ENCODE results near the gene RACK1.

DNA sequence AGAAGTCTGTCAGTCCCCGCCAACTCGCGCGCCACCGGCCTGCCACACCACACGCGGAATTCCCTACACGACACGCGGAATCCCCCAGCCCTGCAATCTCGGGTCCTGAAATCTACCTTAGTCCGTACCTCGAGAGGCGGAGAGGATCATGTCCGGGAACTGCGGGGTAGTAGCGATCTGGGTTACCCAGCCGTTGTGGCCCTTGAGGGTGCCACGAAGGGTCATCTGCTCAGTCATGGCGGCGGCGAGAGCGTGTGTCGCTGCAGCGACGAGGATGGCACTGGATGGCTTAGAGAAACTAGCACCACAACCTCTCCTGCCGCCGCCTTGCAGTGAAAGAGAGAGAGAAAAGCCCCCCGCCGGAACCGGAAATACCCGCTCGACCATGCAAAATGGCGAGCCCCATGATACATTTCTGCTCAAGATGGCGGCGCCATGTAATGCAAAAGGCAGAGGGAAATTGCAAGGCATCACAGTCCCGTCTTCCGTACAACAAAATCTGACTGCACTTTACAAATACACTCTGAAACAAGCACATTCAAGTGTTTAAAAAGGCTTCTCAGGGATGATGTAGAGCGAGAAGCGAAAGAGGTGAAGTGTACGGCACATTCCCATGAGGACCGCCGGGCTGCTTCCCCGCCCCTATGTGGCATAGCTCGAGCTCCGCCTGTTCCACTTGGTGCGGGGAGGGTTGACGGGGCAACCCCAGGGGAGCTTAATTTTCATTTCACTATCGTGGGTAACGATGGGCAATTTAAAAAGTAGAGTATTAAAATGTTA is at the start of gene RACK1:
- TF ChIP-seq, protein P1, sequence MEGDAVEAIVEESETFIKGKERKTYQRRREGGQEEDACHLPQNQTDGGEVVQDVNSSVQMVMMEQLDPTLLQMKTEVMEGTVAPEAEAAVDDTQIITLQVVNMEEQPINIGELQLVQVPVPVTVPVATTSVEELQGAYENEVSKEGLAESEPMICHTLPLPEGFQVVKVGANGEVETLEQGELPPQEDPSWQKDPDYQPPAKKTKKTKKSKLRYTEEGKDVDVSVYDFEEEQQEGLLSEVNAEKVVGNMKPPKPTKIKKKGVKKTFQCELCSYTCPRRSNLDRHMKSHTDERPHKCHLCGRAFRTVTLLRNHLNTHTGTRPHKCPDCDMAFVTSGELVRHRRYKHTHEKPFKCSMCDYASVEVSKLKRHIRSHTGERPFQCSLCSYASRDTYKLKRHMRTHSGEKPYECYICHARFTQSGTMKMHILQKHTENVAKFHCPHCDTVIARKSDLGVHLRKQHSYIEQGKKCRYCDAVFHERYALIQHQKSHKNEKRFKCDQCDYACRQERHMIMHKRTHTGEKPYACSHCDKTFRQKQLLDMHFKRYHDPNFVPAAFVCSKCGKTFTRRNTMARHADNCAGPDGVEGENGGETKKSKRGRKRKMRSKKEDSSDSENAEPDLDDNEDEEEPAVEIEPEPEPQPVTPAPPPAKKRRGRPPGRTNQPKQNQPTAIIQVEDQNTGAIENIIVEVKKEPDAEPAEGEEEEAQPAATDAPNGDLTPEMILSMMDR (IDR thresholded peaks at IDR 0.05), result no peak
- no peak for TF ChIP-seq EZH2 (IDR thresholded peaks at IDR 0.05)

Measured in neural progenitor cell (in vitro differentiated cells).